Large intestine (tissue), 3 donors: ENCODE data around the gene FBXW11. TPM values are rescaled to one million over a fixed set of nuclear protein-coding genes. Genes with fewer than 3 reads are reported as not detected.

ENCODE experiments used
- DNase-seq, 2 donors: peaks; one replicate each; pipeline versions ENCODE4 v3.0.0 to v3.0.0-alpha.2; 2013
- H3K27ac ChIP-seq: one replicate; pipeline ENCODE4 v1.5.1; 2013; ENCODE audit warnings: low read length
- H3K27me3 ChIP-seq: 2 replicates; pipeline ENCODE4 v1.6.1; 2013; ENCODE audit warnings: low read length; ENCODE audit not compliant: control insufficient read depth, insufficient read depth
- H3K36me3 ChIP-seq: 2 replicates; pipeline ENCODE4 v1.6.1; 2013; ENCODE audit warnings: low read length; ENCODE audit not compliant: control insufficient read depth, insufficient read depth
- H3K4me1 ChIP-seq: one replicate; pipeline ENCODE4 v1.6.1; 2013; ENCODE audit warnings: low read length; ENCODE audit not compliant: control insufficient read depth, insufficient read depth
- H3K4me3 ChIP-seq: one replicate; pipeline ENCODE4 v1.5.1; 2013; ENCODE audit warnings: low read length
- H3K9me3 ChIP-seq: one replicate; pipeline ENCODE4 v1.6.1; 2013; ENCODE audit warnings: mild to moderate bottlenecking, low read depth, low read length, moderate library complexity; ENCODE audit not compliant: control insufficient read depth
- WGBS: methylation state at CpG from one replicate; pipeline ENCODE4 v1.1.5; 2013; ENCODE audit warnings: low lambda C conversion rate; ENCODE audit not compliant: insufficient coverage; 5-methylcytosine and 5-hydroxymethylcytosine counted together
- polyA plus RNA-seq: library from polyadenylated mRNA; unstranded; fragments of 120-200 nt; gene quantifications from one replicate; pipeline ENCODE4 v1.2.1, GENCODE V29; 2013

The FBXW11 gene
- polyA plus RNA-seq, 1 donor: 40.8 TPM

GRCh38 chr5:171857489-171857876 lies 149.0 kb downstream of the FBXW11 start:
- Histone ChIP-seq H3K27ac (no peak overlapping the region), H3K36me3 (peaks cover 6% of the 10 kb centered on the region), H3K9me3 (no peaks in the 10 kb centered on the region), H3K4me1 (peaks cover 3% of the 10 kb centered on the region), H3K4me3 (no peak overlapping the region), H3K27me3 (no peaks in the 10 kb centered on the region)
- no CpG with 5 or more reads among the region's 12 CpGs for WGBS
- no peak for DNase-seq

GRCh38 chr5:171855798-171856763 lies 150.4 kb downstream of the FBXW11 start:
- WGBS: 95% methylated on average over 7 of the region's 17 CpGs

GRCh38 chr5:171855265-171855664 lies 151.2 kb downstream of the FBXW11 start:
- H3K27ac ChIP-seq: no peak overlapping the region
- H3K27me3 ChIP-seq: no peaks in the 10 kb centered on the region
- no peak overlapping the region for H3K4me3 ChIP-seq
- no CpG with 5 or more reads among the region's 3 CpGs for WGBS
- peaks cover 6% of the 10 kb centered on the region for H3K36me3 ChIP-seq
- H3K9me3 ChIP-seq: no peaks in the 10 kb centered on the region
- no peak for DNase-seq
- peaks cover 3% of the 10 kb centered on the region for H3K4me1 ChIP-seq

More at GRCh38 chr5:171855798-171856763, 150.4 kb downstream of the FBXW11 start:
- Histone ChIP-seq H3K4me3 (no peak overlapping the region), H3K4me1 (peaks cover 3% of the 10 kb centered on the region), H3K36me3 (peaks cover 6% of the 10 kb centered on the region), H3K27ac (no peak overlapping the region), H3K27me3 (no peaks in the 10 kb centered on the region), H3K9me3 (no peaks in the 10 kb centered on the region)
- DNase-seq: no peak

- Histone ChIP-seq H3K9me3 (no peaks in the 10 kb centered on the region), H3K27me3 (no peaks in the 10 kb centered on the region), H3K4me1 (no peaks in the 10 kb centered on the region), H3K36me3 (peaks cover 2% of the 10 kb centered on the region), H3K27ac (no peak overlapping the region), H3K4me3 (no peak overlapping the region)
- no CpG with 5 or more reads among the region's 8 CpGs for WGBS
- DNase-seq: no peak
These were observed 154.2 kb downstream of the FBXW11 start for GRCh38 chr5:171852255-171852681.

- Histone ChIP-seq H3K4me3 (no peak overlapping the region), H3K27ac (no peak overlapping the region), H3K27me3 (no peaks in the 10 kb centered on the region), H3K4me1 (no peaks in the 10 kb centered on the region), H3K9me3 (no peaks in the 10 kb centered on the region), H3K36me3 (no peaks in the 10 kb centered on the region)
- DNase-seq: no peak
- WGBS: 60% methylated on average over 1 of the region's 1 CpG
These were observed 155.2 kb downstream of the FBXW11 start for GRCh38 chr5:171851251-171851650.

GRCh38 chr5:171850324-171850947 lies 156.0 kb downstream of the FBXW11 start:
- Histone ChIP-seq H3K9me3 (no peaks in the 10 kb centered on the region), H3K27ac (no peak overlapping the region), H3K36me3 (no peaks in the 10 kb centered on the region), H3K27me3 (no peaks in the 10 kb centered on the region), H3K4me1 (no peaks in the 10 kb centered on the region), H3K4me3 (no peak overlapping the region)
- DNase-seq: peak in 1 of 2 donors; percentile 22
- WGBS: 58% methylated on average over 2 of the region's 9 CpGs

GRCh38 chr5:171849585-171850323 lies 156.7 kb downstream of the FBXW11 start:
- Histone ChIP-seq H3K4me3 (no peak overlapping the region), H3K36me3 (no peaks in the 10 kb centered on the region), H3K27ac (no peak overlapping the region), H3K27me3 (no peaks in the 10 kb centered on the region), H3K9me3 (no peaks in the 10 kb centered on the region), H3K4me1 (no peaks in the 10 kb centered on the region)
- WGBS: 100% methylated on average over 1 of the region's 14 CpGs
- no peak for DNase-seq

GRCh38 chr5:171848911-171849520 lies 157.4 kb downstream of the FBXW11 start:
- no peak for DNase-seq
- WGBS: no CpG with 5 or more reads among the region's 6 CpGs
- H3K27me3 ChIP-seq: no peaks in the 10 kb centered on the region
- H3K9me3 ChIP-seq: no peaks in the 10 kb centered on the region
- H3K27ac ChIP-seq: no peak overlapping the region
- H3K4me3 ChIP-seq: no peak overlapping the region
- H3K36me3 ChIP-seq: no peaks in the 10 kb centered on the region
- no peaks in the 10 kb centered on the region for H3K4me1 ChIP-seq

GRCh38 chr5:171848486-171848885 lies 158.0 kb downstream of the FBXW11 start:
- no peak overlapping the region for H3K4me3 ChIP-seq
- DNase-seq: no peak
- H3K27me3 ChIP-seq: no peaks in the 10 kb centered on the region
- H3K4me1 ChIP-seq: no peaks in the 10 kb centered on the region
- no peak overlapping the region for H3K27ac ChIP-seq
- WGBS: no CpG with 5 or more reads among the region's 5 CpGs
- no peaks in the 10 kb centered on the region for H3K36me3 ChIP-seq
- no peaks in the 10 kb centered on the region for H3K9me3 ChIP-seq

- Histone ChIP-seq H3K27me3 (no peaks in the 10 kb centered on the region), H3K4me1 (no peaks in the 10 kb centered on the region), H3K27ac (no peak overlapping the region), H3K4me3 (no peak overlapping the region), H3K36me3 (no peaks in the 10 kb centered on the region), H3K9me3 (no peaks in the 10 kb centered on the region)
- no CpG with 5 or more reads among the region's 15 CpGs for WGBS
- DNase-seq: no peak
These were observed 158.4 kb downstream of the FBXW11 start for GRCh38 chr5:171848006-171848405.
